Tibial nerve (tissue), 4 donors: ENCODE results near the gene TMEM31. TPM values are rescaled to one million over a fixed set of nuclear protein-coding genes. Genes with fewer than 3 reads are reported as not detected.

ENCODE experiments used
- total RNA-seq, 4 donors: library from RNA; depleted of rRNA; stranded (reverse); fragments of >200 nt; gene quantifications; one replicate each; pipeline ENCODE4 v1.1.0, GENCODE V29; 2016

The TMEM31 gene
- total RNA-seq, 4 donors from 2014 or later: 0.63 TPM; not detected in 3

Other genes with a start within 250 kb of the TMEM31 start
- 1 to 10 TPM in 3 of 4 donors, under 1 TPM in 1; 0.39 to 8.7 (median 3.4) TPM for gene RAB40A, start 191.4 kb upstream of the TMEM31 start, total RNA-seq
- 100 to 1,000 TPM; 164 to 453 (median 204) TPM for gene TCEAL4, start 125.4 kb upstream of the TMEM31 start, total RNA-seq
- gene TCEAL3, start 102.9 kb upstream of the TMEM31 start, total RNA-seq: 10 to 100 TPM; 23.4 to 52.7 (median 37.1) TPM
- 100 to 1,000 TPM; 109 to 160 (median 133) TPM for gene TCEAL1, start 81.9 kb upstream of the TMEM31 start, total RNA-seq
- 100 to 1,000 TPM; 203 to 284 (median 249) TPM for gene MORF4L2, start 24.2 kb upstream of the TMEM31 start, total RNA-seq
- 100 to 1,000 TPM; 256 to 727 (median 404) TPM for gene PLP1, start 65.9 kb downstream of the TMEM31 start, total RNA-seq
- 1 to 10 TPM; 2.3 to 4.8 (median 3.0) TPM for gene RAB9B, start 121.3 kb downstream of the TMEM31 start, total RNA-seq